ENCODE data around the gene LHB. TPM values are rescaled to one million over a fixed set of nuclear protein-coding genes. Genes with fewer than 3 reads are reported as not detected.

Gene LHB
- 1 to 10 TPM in 1 of 4 donors, not detected in 3; 2.6 TPM for total RNA-seq

- DNase-seq (ENCODE audit: low spot score in 2 of 2), result no peak
- H3K27ac ChIP-seq, result no peak within 1 kb of the TSS
- H3K27me3 ChIP-seq, result peaks cover 0 to 43% of the 10 kb centered on the region in 2 donors
- H3K9me3 ChIP-seq, result no peaks in the 10 kb centered on the region
- peaks cover 0 to 26% (median 19%) of the 10 kb centered on the region in 4 donors for H3K4me1 ChIP-seq
- H3K4me3 ChIP-seq, result peak within 1 kb of the TSS; percentile 6 to 56 (median 44)
- WGBS, 2 donors, result 71 to 82% methylated on average over 12 to 17 of the region's 17 CpGs
- TF ChIP-seq, protein P1, sequence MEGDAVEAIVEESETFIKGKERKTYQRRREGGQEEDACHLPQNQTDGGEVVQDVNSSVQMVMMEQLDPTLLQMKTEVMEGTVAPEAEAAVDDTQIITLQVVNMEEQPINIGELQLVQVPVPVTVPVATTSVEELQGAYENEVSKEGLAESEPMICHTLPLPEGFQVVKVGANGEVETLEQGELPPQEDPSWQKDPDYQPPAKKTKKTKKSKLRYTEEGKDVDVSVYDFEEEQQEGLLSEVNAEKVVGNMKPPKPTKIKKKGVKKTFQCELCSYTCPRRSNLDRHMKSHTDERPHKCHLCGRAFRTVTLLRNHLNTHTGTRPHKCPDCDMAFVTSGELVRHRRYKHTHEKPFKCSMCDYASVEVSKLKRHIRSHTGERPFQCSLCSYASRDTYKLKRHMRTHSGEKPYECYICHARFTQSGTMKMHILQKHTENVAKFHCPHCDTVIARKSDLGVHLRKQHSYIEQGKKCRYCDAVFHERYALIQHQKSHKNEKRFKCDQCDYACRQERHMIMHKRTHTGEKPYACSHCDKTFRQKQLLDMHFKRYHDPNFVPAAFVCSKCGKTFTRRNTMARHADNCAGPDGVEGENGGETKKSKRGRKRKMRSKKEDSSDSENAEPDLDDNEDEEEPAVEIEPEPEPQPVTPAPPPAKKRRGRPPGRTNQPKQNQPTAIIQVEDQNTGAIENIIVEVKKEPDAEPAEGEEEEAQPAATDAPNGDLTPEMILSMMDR (IDR thresholded peaks at IDR 0.05), result no peak
- TF ChIP-seq EP300 (IDR thresholded peaks at IDR 0.05) (no peak), POLR2A (IDR thresholded peaks at IDR 0.05) (no peak)
- H3K36me3 ChIP-seq, result peaks cover 0 to 45% (median 4%) of the 10 kb centered on the region in 3 donors
These were observed at the start of gene LHB for GRCh38 chr19:49017041-49017665. Gene LHB, minus strand, starts transcription at chr19:49017091. Its CDS starts 10 bp downstream, at chr19:49017081.

GRCh38 chr19:49065905-49066512 is 49.1 kb upstream of the LHB start:
- Histone ChIP-seq H3K9me3 (peaks cover 0 to 6% (median 0%) of the 10 kb centered on the region in 4 donors), H3K27me3 (peaks cover 2 to 97% of the 10 kb centered on the region in 2 donors), H3K4me3 (no peak overlapping the region), H3K4me1 (peaks cover 0 to 11% (median 6%) of the 10 kb centered on the region in 4 donors), H3K36me3 (no peaks in the 10 kb centered on the region), H3K27ac (no peak overlapping the region)
- TF ChIP-seq, protein P1 (IDR thresholded peaks at IDR 0.05), result no peak
- TF ChIP-seq POLR2A (IDR thresholded peaks at IDR 0.05) (no peak), EP300 (IDR thresholded peaks at IDR 0.05) (no peak)
- DNase-seq (ENCODE audit: low spot score in 2 of 2), result no peak
- 44 to 53% methylated on average over 10 to 13 of the region's 13 CpGs for WGBS, 2 donors

- peaks cover 2 to 91% of the 10 kb centered on the region in 2 donors for H3K27me3 ChIP-seq
- no peak for DNase-seq (ENCODE audit: low spot score in 2 of 2)
- WGBS, 2 donors, result 8 to 9% methylated on average over 18 to 23 of the region's 53 CpGs
- H3K27ac ChIP-seq, result no peak within 1 kb of the TSS
- no peaks in the 10 kb centered on the region for H3K36me3 ChIP-seq
- peak within 1 kb of the TSS in 1 of 4 donors; percentile 11 for H3K4me3 ChIP-seq
- no peaks in the 10 kb centered on the region for H3K9me3 ChIP-seq
- TF ChIP-seq POLR2A (IDR thresholded peaks at IDR 0.05) (no peak), EP300 (IDR thresholded peaks at IDR 0.05) (no peak)
- TF ChIP-seq, protein P1 (IDR thresholded peaks at IDR 0.05), result no peak
- peaks cover 0 to 11% (median 6%) of the 10 kb centered on the region in 4 donors for H3K4me1 ChIP-seq
These were observed 48.1 kb upstream of the LHB start, which contains the start of gene NTF4 for GRCh38 chr19:49064768-49065611. Gene NTF4, minus strand, starts transcription at chr19:49064818. Its CDS starts 2,821 bp downstream, at chr19:49061997.

GRCh38 chr19:49064029-49064629 is 47.2 kb upstream of the LHB start:
- DNase-seq (ENCODE audit: low spot score in 2 of 2), result no peak
- no peaks in the 10 kb centered on the region for H3K36me3 ChIP-seq
- 49 to 69% methylated on average over 9 to 10 of the region's 10 CpGs for WGBS, 2 donors
- no peaks in the 10 kb centered on the region for H3K9me3 ChIP-seq
- peaks cover 0 to 11% (median 6%) of the 10 kb centered on the region in 4 donors for H3K4me1 ChIP-seq
- no peak overlapping the region for H3K4me3 ChIP-seq
- H3K27me3 ChIP-seq, result peaks cover 2 to 89% of the 10 kb centered on the region in 2 donors
- no peak overlapping the region for H3K27ac ChIP-seq
- TF ChIP-seq, protein P1 (IDR thresholded peaks at IDR 0.05), result no peak
- TF ChIP-seq POLR2A (IDR thresholded peaks at IDR 0.05) (no peak), EP300 (IDR thresholded peaks at IDR 0.05) (no peak)
